Measurements from ENCODE around the gene VWA3B.

Gene VWA3B

DNA sequence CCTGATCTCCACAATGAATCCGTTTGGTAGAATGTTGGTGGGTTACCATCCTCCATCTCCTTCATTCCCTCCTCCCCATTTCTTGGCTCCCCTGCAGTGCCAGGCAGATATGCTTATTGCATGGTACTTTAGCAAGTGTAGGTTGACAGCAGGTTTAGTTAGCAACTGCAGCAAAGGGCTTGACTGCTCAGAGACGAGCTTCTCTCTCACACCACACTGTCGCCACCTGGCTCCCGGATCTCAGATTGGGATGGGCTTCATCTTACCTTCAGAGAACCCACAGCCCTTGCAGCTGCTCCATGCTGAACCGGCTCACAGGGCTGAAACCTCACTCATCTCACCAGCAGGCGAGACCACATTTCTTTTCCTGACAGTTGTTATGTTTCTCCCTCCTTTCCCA, 88.8 kb downstream of the VWA3B start:
- DNase-seq, result no peak

DNA sequence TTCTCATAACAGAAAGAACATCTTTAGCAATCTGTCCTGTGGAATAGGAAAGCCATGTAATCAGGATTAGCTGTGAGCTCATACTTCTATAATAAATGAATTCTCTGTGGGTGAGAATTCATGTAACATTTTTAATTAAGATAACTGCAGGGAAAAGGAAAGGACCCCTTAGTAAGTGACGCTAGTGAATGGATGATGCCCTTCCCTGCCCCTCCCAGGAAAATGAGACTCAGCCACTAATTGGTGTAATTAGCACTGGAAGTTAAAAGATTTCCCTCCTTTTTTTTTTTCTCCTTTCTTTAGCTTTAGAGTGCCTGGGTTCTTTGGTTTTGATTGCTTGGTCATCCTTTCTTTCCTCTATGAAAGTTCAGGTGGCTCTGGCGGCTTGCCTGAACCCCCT, 90.3 kb downstream of the VWA3B start:
- DNase-seq, result no peak

DNA sequence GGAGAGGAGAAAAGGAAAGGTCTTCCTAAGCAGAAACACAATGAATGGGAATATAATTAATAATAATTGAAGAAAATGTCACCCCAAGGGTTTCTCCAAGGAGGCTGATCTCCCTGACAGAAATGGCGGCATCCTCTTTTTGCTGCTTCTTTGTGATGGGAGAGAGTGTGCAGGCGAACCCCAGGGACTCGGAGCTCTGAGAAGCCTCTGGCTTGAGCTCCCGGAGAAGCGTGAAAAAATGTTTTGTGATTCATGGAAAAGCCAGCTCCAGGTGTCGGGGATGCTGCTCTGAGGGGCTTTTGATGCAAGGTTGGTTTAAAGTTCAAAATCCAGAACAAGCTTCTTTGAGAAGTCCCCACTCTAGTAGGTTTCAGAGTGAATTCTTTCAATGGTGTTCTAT, 91.0 kb downstream of the VWA3B start:
- DNase-seq, result no peak

DNA sequence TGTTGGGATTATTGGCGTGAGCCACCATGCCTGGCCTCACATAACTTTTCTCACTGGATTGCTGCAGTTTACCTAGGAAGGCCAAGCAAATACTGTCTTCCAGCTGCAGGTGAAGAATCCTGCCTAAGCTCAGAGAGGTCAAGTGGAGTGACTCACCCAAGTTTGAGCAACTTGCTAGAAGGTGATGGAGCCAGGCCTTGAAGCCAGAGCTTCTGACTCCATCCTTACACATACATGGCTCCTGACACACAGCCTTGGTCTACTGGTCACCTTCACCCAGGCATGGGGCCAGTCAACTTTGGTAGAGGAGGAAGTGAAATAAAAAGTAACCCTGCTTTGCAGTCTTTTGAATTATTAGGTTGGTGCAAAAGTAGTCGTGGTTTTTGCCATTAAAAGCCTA, 93.5 kb downstream of the VWA3B start:
- no peak for DNase-seq

DNA sequence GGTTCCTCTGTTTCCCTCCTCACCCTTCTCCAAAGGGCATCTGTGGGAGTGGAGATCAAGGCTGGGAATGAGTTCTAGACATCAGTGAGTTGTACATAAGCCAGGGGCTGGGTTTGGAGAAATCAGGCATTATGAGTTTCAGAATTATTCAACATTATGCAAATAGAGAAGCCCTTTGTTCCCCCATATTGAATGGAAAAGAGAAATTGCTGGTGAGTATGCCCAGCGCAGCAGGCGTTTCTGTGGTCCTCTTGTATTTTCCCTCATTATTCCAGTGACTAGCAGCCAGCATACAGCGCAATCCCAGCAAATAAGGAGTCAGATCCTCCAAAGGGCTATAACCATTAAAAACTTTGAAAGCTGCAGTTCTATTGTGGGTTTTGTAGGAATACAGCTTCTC, 94.4 kb downstream of the VWA3B start:
- no peak for DNase-seq

DNA sequence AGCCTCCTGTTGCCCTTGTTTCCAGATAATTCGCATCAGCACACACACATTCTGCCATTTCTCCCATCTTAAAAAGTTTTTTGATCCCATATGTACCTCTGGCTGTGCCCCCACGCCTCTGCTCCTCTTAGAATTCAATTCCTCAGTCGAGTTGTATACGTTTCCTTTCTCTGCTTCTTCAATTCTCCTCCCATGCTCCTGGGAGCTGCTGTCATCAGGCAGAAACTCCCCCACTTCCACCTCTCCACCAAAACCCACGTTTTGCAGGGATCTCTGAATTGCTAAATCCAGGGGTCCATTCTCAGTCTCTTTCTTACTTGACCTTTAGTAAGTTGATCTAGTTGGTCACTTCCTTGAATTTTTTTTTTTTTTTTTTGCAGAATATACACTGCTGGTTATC, 98.8 kb downstream of the VWA3B start:
- no peak for DNase-seq

DNA sequence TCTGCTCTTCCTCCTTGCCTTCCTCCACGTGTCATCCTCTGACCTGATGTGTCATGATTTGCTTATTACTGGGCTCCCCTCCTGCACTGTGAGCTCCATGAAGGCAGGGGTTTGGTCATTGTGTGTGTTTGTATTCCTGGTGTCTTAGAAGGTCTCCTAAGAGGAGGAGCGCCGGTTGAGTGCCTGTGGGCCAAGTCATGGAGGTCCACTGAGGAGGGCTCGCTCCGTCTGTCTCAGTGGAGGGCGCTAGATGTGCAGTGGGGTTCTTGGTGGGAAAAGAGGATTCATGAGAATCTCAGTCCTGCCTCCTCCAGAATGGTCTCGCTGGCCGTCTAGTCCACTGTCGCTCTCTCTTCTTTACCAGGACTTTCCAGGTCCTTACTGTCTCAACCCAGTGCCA, 100.2 kb downstream of the VWA3B start:
- DNase-seq, result no peak

DNA sequence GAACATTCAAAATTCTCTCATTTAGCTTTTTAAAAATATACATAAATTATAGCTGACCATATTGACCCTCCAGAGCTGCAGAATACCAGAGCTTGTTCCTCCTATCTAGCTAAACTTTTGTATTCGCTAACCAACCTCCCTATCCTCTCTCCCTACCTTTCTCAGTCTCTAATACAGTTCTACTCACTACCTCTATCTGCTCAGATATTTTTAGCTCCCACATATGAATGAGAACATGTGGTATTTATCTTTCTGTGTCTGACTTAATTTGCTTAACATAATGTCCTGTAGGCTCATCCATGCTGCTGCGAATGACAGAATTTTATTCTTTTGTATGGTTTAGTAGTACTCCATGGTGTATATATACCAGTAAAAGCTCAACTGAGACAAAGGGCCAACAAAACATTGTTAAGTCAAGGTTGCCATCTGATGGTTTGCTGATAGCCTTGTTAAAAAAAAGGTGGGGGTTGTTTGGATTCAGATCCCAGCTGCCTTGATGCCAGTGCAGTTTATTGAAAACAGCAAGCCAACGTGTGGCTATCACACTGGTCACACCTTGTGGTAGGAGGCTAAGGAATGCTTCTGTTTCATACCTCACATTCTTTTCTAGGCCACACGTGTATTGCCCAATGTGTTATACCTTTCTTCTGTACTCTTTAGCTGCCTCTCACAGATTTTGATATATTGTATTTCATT, 101.5 kb downstream of the VWA3B start:
- DNase-seq, result no peak

DNA sequence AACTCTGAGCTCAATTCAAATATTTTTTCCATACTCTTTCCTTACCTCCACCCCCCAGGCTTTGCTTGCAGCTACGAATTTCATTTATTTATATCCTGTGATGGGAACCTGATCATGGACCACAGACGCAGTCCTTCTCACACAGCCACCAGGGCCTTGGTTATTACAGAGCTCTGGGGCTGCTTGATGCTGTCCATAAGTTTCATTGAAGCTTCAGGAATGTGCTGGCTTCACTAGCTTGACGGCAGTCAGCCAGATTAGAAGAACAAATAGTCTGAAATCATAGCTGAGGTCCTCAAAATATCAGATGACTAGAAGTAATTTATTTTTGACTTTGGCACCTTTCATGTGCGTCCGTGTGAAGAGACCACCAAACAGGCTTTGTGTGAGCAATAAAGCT, 104.9 kb downstream of the VWA3B start:
- DNase-seq, result no peak

DNA sequence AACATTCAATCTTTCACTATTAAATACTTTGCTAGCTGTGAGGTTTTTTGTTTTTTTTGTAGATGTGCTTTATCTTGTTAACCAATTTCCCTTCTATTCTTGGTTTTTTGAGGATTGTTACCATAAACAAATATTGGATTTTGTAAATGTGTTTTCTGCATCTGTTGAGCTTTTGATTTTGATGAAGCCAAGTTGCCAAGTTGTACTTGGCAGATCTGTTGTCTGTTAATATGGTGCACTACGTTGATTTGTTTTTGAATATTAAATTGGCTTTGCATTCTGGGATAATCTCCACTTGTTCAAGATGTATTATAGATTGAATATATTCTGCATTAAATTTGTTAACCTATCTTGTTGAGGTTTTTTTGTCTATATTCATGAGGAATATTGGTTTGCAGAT, 114.6 kb downstream of the VWA3B start:
- DNase-seq, result no peak

DNA sequence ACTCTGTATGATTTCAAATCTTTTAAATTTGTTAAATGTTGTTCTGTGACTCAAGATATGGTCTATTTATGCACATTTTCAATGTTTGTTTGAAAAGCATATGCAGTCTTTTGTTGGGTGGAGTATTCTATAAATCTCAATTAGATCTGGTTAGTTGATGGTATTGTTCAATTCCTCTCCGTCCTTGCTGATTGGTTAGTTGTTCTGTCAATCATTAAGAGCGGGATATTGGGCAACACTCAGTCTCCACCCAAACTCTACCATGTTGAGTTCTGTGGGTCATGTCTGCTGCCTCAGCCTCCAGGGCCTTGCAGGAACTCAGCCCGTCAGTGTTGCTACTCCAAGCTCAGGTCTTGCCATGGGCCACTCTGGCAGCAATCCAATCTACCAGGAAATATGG, 118.9 kb downstream of the VWA3B start:
- DNase-seq, result no peak

DNA sequence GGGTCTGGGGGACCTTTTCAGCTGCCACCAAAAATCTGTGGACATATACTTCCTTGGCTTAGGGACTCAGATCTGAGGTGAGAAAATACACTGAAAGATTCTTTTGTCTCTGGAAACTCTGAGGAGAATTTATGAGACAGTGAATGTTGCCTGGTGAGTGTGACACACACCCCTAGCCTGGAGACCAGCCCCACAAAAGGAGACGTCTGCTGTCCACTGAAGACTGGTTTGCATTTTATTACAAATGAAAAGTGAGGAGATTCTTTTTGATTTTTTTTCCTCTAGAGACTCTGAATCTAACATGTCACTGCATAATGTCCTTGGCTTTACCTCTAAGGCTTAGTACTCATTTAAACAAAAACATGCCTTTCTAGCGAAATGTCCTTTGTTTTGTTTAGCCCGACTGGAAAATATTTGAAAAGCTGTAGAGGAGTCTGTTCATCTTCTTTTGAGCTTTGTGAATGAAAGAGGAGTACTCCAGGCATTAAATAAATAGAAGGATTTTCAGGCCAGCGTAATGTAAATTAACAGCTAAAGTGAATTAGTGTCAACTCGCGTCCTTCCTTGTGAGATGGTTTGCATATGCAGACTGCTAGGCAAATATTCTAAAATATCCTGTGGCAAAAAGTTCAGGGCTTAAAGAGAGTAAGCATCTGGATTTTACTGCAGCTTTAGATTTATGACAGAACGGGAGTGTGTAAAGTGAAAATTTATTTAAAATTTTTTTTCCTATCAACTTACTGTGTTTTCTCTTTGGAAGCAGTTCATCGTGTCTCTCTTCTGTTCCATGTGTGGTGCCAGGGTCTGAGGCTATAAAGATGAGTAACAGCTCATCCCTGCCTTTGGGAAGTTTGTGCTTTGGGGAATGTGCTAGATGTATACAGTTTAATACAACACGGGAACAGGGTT, 125.4 kb downstream of the VWA3B start:
- no peak for DNase-seq

DNA sequence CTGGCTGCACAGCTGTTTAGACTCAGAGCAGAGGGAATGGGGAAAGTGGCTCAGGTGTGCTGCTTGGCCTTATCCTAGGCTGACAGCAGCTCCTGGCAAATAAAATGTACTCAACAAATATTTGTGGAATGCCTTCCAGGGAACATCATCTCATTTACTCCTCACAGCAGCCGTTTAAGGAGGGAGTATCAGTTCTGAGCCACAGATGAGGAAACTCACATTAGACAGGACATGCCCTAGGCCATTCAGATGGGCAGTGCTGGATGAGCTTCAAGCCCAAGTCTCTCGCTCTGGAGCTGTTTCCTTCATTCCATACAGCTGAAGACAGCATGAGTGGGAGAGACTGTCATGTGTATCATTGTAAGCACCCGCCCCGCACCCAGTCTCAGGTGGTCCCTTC, 129.6 kb downstream of the VWA3B start:
- DNase-seq, result no peak

DNA sequence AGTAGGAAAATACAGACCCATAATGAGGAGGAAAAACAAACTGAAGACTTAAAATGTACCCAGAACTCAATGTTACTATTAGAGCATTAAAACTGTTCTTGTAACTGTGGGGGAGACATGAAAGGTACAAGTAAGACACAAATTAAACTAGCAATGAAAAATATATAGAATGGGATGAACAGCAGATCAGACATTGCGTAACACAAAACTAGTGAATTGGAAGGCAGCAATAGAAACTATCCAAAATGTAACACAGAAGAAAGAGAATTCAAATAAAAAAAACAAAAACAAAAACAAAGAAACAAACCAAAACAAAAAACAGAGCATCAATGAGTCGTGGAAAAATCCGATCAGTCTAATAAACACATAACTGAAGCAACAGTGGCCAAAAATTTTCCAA, 132.2 kb downstream of the VWA3B start:
- no peak for DNase-seq

DNA sequence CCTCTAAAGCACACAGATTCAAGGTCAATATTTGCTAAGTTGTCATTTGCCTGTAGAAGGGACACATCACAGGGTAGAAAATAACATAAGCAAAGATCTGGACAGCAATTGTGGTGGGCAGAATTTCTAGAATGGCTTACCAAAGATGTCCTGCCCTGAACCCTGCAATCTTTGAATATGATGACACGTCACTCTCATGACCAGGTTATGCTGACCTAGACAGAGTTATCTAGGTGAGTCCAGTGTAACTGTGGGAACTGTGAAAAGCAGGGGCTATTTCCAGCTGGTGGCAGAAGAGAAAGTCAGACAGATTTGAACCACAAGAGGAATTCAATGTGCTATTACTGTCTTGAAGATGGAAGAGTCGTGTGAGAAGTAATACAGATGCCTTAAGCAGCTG, 147.0 kb downstream of the VWA3B start:
- DNase-seq, result no peak

DNA sequence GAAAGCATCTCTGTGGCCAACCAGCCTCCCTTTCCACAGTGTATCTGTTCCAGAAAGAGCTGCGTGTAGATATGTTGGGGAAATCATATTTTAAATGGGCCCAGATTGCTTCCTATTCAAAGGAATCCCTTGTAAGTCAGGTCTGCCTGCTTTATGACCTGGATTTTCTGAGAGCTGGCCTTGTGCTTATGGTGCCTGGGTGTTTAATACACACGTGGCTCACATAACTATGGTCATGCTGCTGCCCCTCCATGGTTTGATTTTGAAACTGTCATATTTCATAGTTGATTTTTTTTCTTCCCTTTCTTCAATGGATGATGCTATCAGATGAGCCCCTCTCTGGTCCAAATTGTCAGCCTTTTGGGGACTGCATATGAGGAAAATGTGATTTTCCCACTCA, 147.8 kb downstream of the VWA3B start:
- DNase-seq, result no peak

DNA sequence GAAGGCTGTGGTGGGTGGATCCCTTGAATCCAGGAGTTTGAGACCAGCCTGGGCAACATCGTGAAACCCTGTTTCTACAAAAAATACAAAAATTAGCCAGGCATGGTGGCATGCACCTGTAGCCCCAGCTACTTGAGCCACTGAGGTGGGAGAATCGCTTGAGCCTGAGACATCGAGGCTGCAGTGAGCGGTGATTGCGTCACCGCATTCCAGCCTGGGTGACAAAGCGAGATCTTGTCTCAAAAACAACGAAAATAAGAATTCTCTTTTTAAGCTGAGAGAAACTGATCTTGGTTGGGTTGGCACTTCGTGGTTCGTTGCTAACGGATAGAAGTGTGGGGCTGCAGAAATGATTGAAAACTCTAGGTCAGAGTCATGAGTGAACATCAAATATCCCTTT, 150.0 kb downstream of the VWA3B start:
- DNase-seq, result no peak

DNA sequence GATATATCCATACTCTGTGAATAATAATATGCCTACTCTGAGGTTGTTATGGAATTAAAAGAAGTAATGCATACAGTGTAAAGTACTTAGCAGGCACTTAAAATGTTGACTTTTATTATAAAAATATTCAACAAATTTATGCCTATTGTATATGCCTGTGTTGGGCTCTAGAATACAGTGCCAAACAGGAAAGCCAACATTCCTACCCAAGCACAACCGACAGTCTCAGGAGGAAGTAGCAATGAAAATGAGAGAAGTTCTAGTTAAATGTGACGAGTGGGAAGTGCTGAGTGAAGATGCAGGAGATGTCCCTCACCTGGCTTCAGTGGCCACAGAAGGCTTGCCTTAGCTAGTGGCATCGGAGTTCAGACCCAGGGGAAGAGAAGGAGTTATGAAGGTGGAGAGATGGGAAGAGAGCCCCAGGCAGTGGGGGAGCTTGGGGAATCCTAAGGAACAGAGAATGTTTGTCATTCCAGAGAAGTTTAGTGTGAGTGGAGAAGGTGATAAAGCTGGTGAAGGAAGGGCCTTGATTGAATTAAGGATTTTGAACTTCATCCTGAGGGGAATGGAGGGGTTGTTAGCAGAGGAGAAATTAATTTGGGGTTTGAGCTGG, 153.9 kb downstream of the VWA3B start:
- no peak for DNase-seq

DNA sequence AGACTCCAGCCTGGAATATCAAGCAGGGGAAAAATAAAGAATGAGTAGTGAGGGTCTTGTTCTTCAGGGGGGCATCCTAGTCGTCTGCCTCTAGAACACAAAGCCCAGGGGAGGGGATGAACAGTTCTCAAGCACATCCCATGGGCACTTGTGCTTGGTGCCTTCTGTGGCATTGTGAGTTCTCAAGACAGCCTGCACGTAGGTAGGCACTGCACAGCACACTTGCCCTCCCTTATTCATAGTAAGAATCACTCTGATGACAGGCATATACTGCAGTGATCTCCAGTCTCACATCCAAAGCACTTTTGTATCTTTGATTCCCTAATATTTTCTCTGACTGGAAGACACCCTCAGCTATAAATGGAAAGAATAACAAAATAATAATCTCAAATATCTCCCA, 154.6 kb downstream of the VWA3B start:
- DNase-seq, result no peak

DNA sequence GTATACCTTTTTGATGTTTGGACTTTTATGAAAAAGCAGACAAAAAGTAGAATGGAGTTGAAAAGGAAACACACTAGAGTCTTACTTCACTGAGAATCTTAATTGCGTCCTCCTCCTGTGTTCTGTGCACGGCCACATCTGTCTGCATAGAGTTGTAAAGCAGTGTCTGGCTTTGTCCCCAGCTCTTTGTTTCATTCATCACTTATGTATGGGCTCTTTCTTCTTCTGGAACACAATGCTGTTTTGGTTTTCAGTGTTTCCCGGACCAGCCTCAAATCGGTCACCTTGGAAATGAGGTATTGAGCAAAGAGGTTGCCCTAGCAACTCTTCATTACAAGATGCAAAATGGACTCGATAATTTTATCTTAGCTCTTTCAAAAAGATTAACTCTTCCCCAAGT, 155.0 kb downstream of the VWA3B start:
- DNase-seq, result no peak

DNA sequence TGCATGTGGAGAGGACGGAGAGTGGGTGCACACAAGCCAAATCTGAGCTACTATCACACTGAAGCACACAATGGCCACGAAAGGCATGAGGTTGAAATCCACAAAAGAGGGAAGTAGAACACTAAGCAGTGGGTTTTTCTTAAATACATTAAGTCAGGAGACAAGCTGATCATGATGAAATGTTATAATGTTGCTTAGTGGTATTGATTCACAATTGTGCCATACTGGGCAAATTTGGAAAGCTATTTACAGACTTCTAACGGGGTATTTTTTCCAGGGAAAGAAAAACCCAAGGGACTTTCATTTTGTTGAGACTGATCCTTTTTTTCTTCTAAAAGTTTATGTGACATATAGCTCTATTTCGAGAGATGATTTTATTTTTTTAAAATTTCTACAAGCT, 158.5 kb downstream of the VWA3B start:
- no peak for DNase-seq

DNA sequence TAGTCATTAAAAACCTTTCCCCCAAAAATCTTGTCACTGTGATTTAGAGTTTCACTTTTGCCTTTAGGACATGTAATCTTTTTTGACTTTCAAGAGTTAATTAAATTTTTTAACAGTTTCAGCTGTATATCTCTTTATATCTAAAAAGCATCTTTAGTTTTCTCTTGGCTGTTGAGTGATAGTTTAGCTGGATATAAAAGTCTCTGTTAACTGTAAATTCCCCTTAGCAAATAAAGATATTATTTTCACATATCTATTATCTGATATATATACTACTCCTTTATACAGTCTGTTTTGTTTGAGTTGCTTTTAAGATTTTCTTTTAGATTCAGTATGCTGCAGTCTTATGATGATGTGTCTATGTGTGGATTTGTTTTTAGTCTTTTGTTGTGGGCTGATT, 160.4 kb downstream of the VWA3B start:
- no peak for DNase-seq

DNA sequence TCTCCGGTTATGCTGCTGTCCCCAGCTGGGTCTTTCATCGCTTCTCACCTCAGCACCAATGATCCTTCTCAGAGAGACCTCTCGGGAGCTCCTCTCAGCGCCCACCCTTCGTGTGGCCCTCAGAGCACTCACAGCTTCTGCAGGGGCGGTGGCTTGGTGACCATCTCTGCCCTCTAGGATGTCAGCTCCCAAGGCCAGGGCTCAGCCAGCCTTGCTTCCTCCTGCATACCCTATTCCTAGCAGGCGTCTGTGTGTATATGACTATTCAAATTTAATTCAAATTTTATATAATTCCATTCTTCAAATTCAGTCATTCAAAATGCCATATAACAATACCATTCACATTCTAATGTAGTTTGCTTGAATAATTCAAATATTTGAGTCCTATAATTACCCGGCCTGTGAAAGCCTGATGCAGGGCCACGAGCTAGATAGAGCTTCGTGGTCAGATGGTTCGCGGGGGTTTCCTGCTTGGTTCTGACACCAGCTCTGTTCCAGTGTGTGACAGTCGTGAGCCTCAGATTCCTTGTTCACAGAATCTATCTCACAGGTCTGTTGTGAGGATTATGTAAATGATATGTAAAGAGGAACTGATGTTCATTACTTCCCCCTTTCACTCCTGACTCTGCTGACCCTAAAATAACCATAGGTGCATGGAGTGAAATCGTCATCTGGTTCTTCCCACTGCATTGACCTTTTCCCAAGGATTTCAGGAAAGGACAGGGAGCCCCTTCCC, 165.2 kb downstream of the VWA3B start:
- DNase-seq, result no peak
